CD14-positive monocyte (primary cell): Measurements from ENCODE around the gene SMIM35. TPM values are rescaled to one million over a fixed set of nuclear protein-coding genes. Genes with fewer than 3 reads are reported as not detected.
A peak's percentile ranks its signal among the peaks of the same experiment; 100 is the strongest.

Experiments used
- DNase-seq, 3 donors: peaks; one replicate each; pipeline ENCODE4 v3.0.0-alpha.2; 2011 to 2022
- H2AFZ ChIP-seq: 2 replicates; pipeline ENCODE4 v1.6.0; 2012; ENCODE audit warnings: mild to moderate bottlenecking, low read depth, low read length, inconsistent platforms; ENCODE audit not compliant: insufficient read depth, poor library complexity, severe bottlenecking
- H3K27ac ChIP-seq, 2 donors: 1 replicate in 1 of 2; 2 replicates in 1 of 2; pipeline ENCODE4 v1.5.1; 2012 to 2013; ENCODE audit warnings: low read length in 2 of 2, control low read depth in 1 of 2, inconsistent platforms in 1 of 2, low read depth in 1 of 2, mild to moderate bottlenecking in 1 of 2
- H3K27me3 ChIP-seq, 2 donors: one replicate each; pipeline versions ENCODE4 v1.6.0 to v1.6.1; 2011 to 2013; ENCODE audit warnings: low read length in 2 of 2; ENCODE audit not compliant: control insufficient read depth in 2 of 2, insufficient read depth in 2 of 2
- H3K36me3 ChIP-seq, 2 donors: replicated peaks in 1 of 2; 1 replicate in 1 of 2; 2 replicates in 1 of 2; pipeline versions ENCODE4 v1.5.1 to v1.6.1; 2012 to 2013; ENCODE audit warnings: low read length in 2 of 2, control low read depth in 1 of 2, inconsistent platforms in 1 of 2, mild to moderate bottlenecking in 1 of 2; ENCODE audit not compliant: insufficient read depth in 2 of 2, control insufficient read depth in 1 of 2
- H3K4me1 ChIP-seq, 2 donors: 1 replicate in 1 of 2; 2 replicates in 1 of 2; pipeline versions ENCODE4 v1.5.1 to v1.6.1; 2012 to 2013; ENCODE audit warnings: low read length in 2 of 2, control low read depth in 1 of 2, inconsistent platforms in 1 of 2, mild to moderate bottlenecking in 1 of 2, moderate library complexity in 1 of 2; ENCODE audit not compliant: insufficient read depth in 2 of 2, control insufficient read depth in 1 of 2
- H3K4me2 ChIP-seq: replicated peaks from 2 replicates; pipeline ENCODE3; 2012; ENCODE audit warnings: low read length, moderate library complexity, mild to moderate bottlenecking; ENCODE audit not compliant: poor library complexity, severe bottlenecking; ENCODE audit errors: extremely low read depth
- H3K4me3 ChIP-seq, 3 experiments: fragments of 200-600 bp in 1 of 3; sonication (generic) in 1 of 3; replicated peaks in 1 of 3; 1 replicate in 2 of 3; 2 replicates in 1 of 3; pipeline ENCODE4 v1.5.1; 2011 to 2013; ENCODE audit warnings: low read length in 3 of 3, mild to moderate bottlenecking in 3 of 3, control low read depth in 2 of 3, low read depth in 2 of 3, inconsistent platforms in 1 of 3, moderate library complexity in 1 of 3
- H3K79me2 ChIP-seq: 2 replicates; pipeline ENCODE4 v1.6.0; 2012; ENCODE audit warnings: mild to moderate bottlenecking, control low read depth, inconsistent platforms, low read length, moderate library complexity; ENCODE audit not compliant: insufficient read depth
- H3K9ac ChIP-seq: 2 replicates; pipeline ENCODE4 v1.6.0; 2017; ENCODE audit warnings: low read length, mild to moderate bottlenecking; ENCODE audit not compliant: insufficient read depth, poor library complexity, severe bottlenecking
- H3K9me3 ChIP-seq, 2 donors: replicated peaks in 1 of 2; 1 replicate in 1 of 2; 2 replicates in 1 of 2; pipeline versions ENCODE4 v1.5.1 to v1.6.1; 2012 to 2013; ENCODE audit warnings: low read length in 2 of 2, control low read depth in 1 of 2; ENCODE audit not compliant: control insufficient read depth in 1 of 2, insufficient read depth in 1 of 2
- H4K20me1 ChIP-seq: 2 replicates; pipeline ENCODE4 v1.6.0; 2012; ENCODE audit warnings: mild to moderate bottlenecking, low read length, control low read depth, moderate library complexity; ENCODE audit not compliant: insufficient read depth
- H3K27ac Mint-ChIP-seq, 7 donors: one replicate each; pipeline ENCODE4 v1.8.0; 2020; ENCODE audit warnings: mild to moderate bottlenecking in 7 of 7, mixed read lengths in 7 of 7, moderate library complexity in 6 of 7, inconsistent platforms in 2 of 7
- H3K27me3 Mint-ChIP-seq, 3 donors: one replicate each; pipeline ENCODE4 v1.8.0; 2021 to 2022; ENCODE audit warnings: low read depth in 3 of 3, mild to moderate bottlenecking in 3 of 3, mixed read lengths in 3 of 3, moderate library complexity in 3 of 3, inconsistent platforms in 1 of 3
- H3K36me3 Mint-ChIP-seq, 2 donors: one replicate each; pipeline ENCODE4 v1.8.0; 2020; ENCODE audit warnings: mixed read lengths in 2 of 2, inconsistent platforms in 1 of 2, mild to moderate bottlenecking in 1 of 2
- H3K4me1 Mint-ChIP-seq: one replicate; pipeline ENCODE4 v1.8.0; 2020; ENCODE audit warnings: mild to moderate bottlenecking, mixed read lengths
- H3K4me3 Mint-ChIP-seq, 2 donors: one replicate each; pipeline ENCODE4 v1.8.0; 2020; ENCODE audit warnings: mild to moderate bottlenecking in 2 of 2, mixed read lengths in 2 of 2, moderate library complexity in 1 of 2
- H3K9me3 Mint-ChIP-seq, 7 donors: one replicate each; pipeline ENCODE4 v1.8.0; 2020 to 2022; ENCODE audit warnings: mixed read lengths in 7 of 7, mild to moderate bottlenecking in 6 of 7, moderate library complexity in 6 of 7, inconsistent platforms in 2 of 7
- WGBS: methylation state at CpG from one replicate; pipeline ENCODE4 v1.1.5; 2013; ENCODE audit warnings: missing lambda C conversion rate; ENCODE audit not compliant: insufficient coverage; 5-methylcytosine and 5-hydroxymethylcytosine counted together
- intact Hi-C, 2 donors: fragments of 100-400 bp; cut with micrococcal nuclease; formaldehyde crosslinking; loops; one replicate each; pipeline versions ENCODE4 v1.15.0 to v1.15.1; 2023
- polyA plus RNA-seq, 3 donors: library from polyadenylated mRNA; depleted of rRNA in 1 of 3; unstranded in 2 of 3; stranded (reverse) in 1 of 3; fragments of 300-500 nt in 2 of 3; fragments of >200 nt in 1 of 3; fragmentation: Illumina TruSeq in 2 of 3; gene quantifications; 1 replicate in 2 of 3; 2 replicates in 1 of 3; pipeline ENCODE4 v1.2.3, GENCODE V29; 2012 to 2021
- TF ChIP-seq, protein P1 (sequence below): fragments of 200-600 bp; IDR thresholded peaks from one replicate; pipeline ENCODE4 v1.8.0; 2022; ENCODE audit warnings: antibody characterized with exemption, mild to moderate bottlenecking

SMIM35 gene
- polyA plus RNA-seq, 3 donors = 0.05 to 0.29 (median 0.11) TPM

DNA sequence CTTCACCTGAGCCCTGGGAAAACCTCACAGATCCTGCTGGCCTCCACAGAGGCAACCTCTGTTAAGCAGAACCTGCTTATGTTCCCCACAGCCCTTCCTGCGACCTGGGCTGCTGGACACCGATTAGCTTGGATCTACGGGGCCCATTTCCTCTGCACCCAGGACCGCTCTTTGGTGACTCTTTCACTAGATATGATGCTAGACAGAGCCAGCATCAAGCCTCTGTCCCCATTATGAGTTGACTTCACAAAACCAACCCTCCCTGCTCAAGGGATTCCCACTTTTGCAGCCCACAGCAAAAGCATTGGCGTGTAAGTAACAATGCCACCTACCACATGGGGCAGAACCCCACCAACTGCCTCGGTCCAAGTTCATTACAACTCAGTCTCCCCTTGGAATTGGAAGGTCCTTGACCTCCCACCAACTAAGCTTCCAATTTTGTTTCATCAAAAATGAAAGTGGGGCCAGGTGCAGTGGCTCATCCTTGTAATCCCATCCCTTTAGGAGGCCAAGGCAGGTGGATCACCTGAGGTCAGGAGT lies 25.1 kb downstream of the SMIM35 start:
- Histone ChIP-seq H4K20me1 (no peaks in the 10 kb centered on the region), H3K36me3 (no peaks in the 10 kb centered on the region), H3K79me2 (no peaks in the 10 kb centered on the region), H3K27ac (no peak overlapping the region), H2AFZ (no peak overlapping the region), H3K27me3 (no peaks in the 10 kb centered on the region), H3K4me1 (peaks cover 0 to 7% of the 10 kb centered on the region in 2 donors), H3K4me2 (no peak overlapping the region), H3K9ac (no peak overlapping the region), H3K9me3 (no peaks in the 10 kb centered on the region), H3K4me3 (no peak overlapping the region)
- intact Hi-C loops = no loop called here
- peaks cover 0 to 2% of the 10 kb centered on the region in 2 donors for H3K36me3 Mint-ChIP-seq
- peaks cover 0 to 1% (median 0%) of the 10 kb centered on the region in 7 donors for H3K9me3 Mint-ChIP-seq
- H3K27ac Mint-ChIP-seq = no peak overlapping the region
- no peak overlapping the region for H3K4me3 Mint-ChIP-seq
- DNase-seq = no peak
- peaks cover 4 to 23% (median 7%) of the 10 kb centered on the region in 3 donors for H3K27me3 Mint-ChIP-seq
- TF ChIP-seq, protein P1, sequence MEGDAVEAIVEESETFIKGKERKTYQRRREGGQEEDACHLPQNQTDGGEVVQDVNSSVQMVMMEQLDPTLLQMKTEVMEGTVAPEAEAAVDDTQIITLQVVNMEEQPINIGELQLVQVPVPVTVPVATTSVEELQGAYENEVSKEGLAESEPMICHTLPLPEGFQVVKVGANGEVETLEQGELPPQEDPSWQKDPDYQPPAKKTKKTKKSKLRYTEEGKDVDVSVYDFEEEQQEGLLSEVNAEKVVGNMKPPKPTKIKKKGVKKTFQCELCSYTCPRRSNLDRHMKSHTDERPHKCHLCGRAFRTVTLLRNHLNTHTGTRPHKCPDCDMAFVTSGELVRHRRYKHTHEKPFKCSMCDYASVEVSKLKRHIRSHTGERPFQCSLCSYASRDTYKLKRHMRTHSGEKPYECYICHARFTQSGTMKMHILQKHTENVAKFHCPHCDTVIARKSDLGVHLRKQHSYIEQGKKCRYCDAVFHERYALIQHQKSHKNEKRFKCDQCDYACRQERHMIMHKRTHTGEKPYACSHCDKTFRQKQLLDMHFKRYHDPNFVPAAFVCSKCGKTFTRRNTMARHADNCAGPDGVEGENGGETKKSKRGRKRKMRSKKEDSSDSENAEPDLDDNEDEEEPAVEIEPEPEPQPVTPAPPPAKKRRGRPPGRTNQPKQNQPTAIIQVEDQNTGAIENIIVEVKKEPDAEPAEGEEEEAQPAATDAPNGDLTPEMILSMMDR = no peak
- H3K4me1 Mint-ChIP-seq = peaks cover 26% of the 10 kb centered on the region
- 78% methylated on average over 5 of the region's 6 CpGs for WGBS

DNA sequence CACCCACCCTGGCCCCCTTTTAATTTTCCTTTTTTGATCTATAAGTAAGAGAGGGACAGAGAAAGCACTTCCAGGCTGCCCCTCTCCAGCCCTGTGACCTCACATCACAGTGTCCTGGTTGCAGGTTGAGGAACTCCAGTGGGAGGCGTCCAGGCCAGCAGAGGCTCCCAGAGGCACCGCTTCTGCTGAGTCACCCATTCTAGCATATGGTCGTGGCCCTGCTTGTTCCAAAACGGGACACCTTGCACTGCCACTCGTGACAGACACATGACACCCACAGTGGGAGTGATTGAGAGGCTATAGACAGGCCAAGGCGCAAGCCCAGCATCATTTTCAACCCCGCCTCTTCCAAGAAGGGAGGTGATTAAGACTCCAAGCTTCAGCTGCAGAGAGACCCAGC lies 25.9 kb downstream of the SMIM35 start:
- H3K27ac Mint-ChIP-seq = peak overlapping the region in 3 of 7 donors; percentile 23 to 74 (median 42)

More for the DNA sequence above, 25.9 kb downstream of the SMIM35 start:
- Histone ChIP-seq H3K9ac (no peak overlapping the region), H3K9me3 (no peaks in the 10 kb centered on the region), H3K4me3 (no peak overlapping the region), H3K27ac (no peak overlapping the region), H3K36me3 (no peaks in the 10 kb centered on the region), H4K20me1 (no peaks in the 10 kb centered on the region), H3K4me1 (peaks cover 0 to 7% of the 10 kb centered on the region in 2 donors), H3K27me3 (no peaks in the 10 kb centered on the region), H3K79me2 (no peaks in the 10 kb centered on the region), H2AFZ (no peak overlapping the region), H3K4me2 (no peak overlapping the region)
- peak; percentile 29 to 52 (median 34) for DNase-seq
- Mint-ChIP-seq H3K9me3 (peaks cover 0 to 1% (median 0%) of the 10 kb centered on the region in 7 donors), H3K4me3 (no peak overlapping the region), H3K36me3 (peaks cover 0 to 2% of the 10 kb centered on the region in 2 donors), H3K27me3 (peaks cover 7 to 25% (median 8%) of the 10 kb centered on the region in 3 donors), H3K4me1 (peaks cover 32% of the 10 kb centered on the region)
- 47% methylated on average over 3 of the region's 7 CpGs for WGBS
- intact Hi-C loops = no loop called here
- TF ChIP-seq, protein P1 = no peak
